ENCODE results near the gene OSBPL1A.

The OSBPL1A gene

GRCh38 chr18:24344509-24344908 is 53.1 kb downstream of the OSBPL1A start:
- no peak for DNase-seq (ENCODE audit: low read depth in 4 of 4, low spot score in 1 of 4)

- no peak for DNase-seq (ENCODE audit: low read depth in 4 of 4, low spot score in 1 of 4)
These were observed 55.3 kb downstream of the OSBPL1A start for GRCh38 chr18:24342347-24342746.

GRCh38 chr18:24341361-24341760 is 56.3 kb downstream of the OSBPL1A start:
- no peak for DNase-seq (ENCODE audit: low read depth in 4 of 4, low spot score in 1 of 4)

GRCh38 chr18:24333084-24333483 is 64.5 kb downstream of the OSBPL1A start:
- DNase-seq (ENCODE audit: low read depth in 4 of 4, low spot score in 1 of 4): no peak

- no peak for DNase-seq (ENCODE audit: low read depth in 4 of 4, low spot score in 1 of 4)
These were observed 71.4 kb downstream of the OSBPL1A start for GRCh38 chr18:24326211-24326610.

- DNase-seq (ENCODE audit: low read depth in 4 of 4, low spot score in 1 of 4): no peak
These were observed 75.0 kb downstream of the OSBPL1A start for GRCh38 chr18:24322584-24323136.

- no peak for DNase-seq (ENCODE audit: low read depth in 4 of 4, low spot score in 1 of 4)
These were observed 76.6 kb downstream of the OSBPL1A start for GRCh38 chr18:24321071-24321470.

GRCh38 chr18:24319757-24320156 is 77.9 kb downstream of the OSBPL1A start:
- no peak for DNase-seq (ENCODE audit: low read depth in 4 of 4, low spot score in 1 of 4)

- DNase-seq (ENCODE audit: low read depth in 4 of 4, low spot score in 1 of 4): no peak
These were observed 80.3 kb downstream of the OSBPL1A start for GRCh38 chr18:24317370-24317769.

GRCh38 chr18:24315170-24315569 is 82.5 kb downstream of the OSBPL1A start:
- no peak for DNase-seq (ENCODE audit: low read depth in 4 of 4, low spot score in 1 of 4)

- DNase-seq (ENCODE audit: low read depth in 4 of 4, low spot score in 1 of 4): no peak
These were observed 91.4 kb downstream of the OSBPL1A start for GRCh38 chr18:24306201-24306600.

- DNase-seq (ENCODE audit: low read depth in 4 of 4, low spot score in 1 of 4): no peak
These were observed 96.9 kb downstream of the OSBPL1A start for GRCh38 chr18:24300703-24301102.

GRCh38 chr18:24296276-24296675 is 101.3 kb downstream of the OSBPL1A start:
- DNase-seq (ENCODE audit: low read depth in 4 of 4, low spot score in 1 of 4): no peak

- no peak for DNase-seq (ENCODE audit: low read depth in 4 of 4, low spot score in 1 of 4)
These were observed 104.4 kb downstream of the OSBPL1A start for GRCh38 chr18:24293254-24293653.

GRCh38 chr18:24278591-24278990 is 119.0 kb downstream of the OSBPL1A start:
- DNase-seq (ENCODE audit: low read depth in 4 of 4, low spot score in 1 of 4): no peak

GRCh38 chr18:24277516-24278195 is 120.0 kb downstream of the OSBPL1A start:
- DNase-seq (ENCODE audit: low read depth in 4 of 4, low spot score in 1 of 4): no peak

- DNase-seq (ENCODE audit: low read depth in 4 of 4, low spot score in 1 of 4): no peak
These were observed 120.6 kb downstream of the OSBPL1A start for GRCh38 chr18:24276994-24277393.

- no peak for DNase-seq (ENCODE audit: low read depth in 4 of 4, low spot score in 1 of 4)
These were observed 122.8 kb downstream of the OSBPL1A start for GRCh38 chr18:24274837-24275236.

- no peak for DNase-seq (ENCODE audit: low read depth in 4 of 4, low spot score in 1 of 4)
These were observed 124.0 kb downstream of the OSBPL1A start for GRCh38 chr18:24273596-24273995.

GRCh38 chr18:24272229-24272525 is 125.4 kb downstream of the OSBPL1A start:
- DNase-seq (ENCODE audit: low read depth in 4 of 4, low spot score in 1 of 4): no peak

GRCh38 chr18:24271381-24272228 is 126.0 kb downstream of the OSBPL1A start:
- DNase-seq (ENCODE audit: low read depth in 4 of 4, low spot score in 1 of 4): peak in 1 of 4 experiments; percentile 32

- no peak for DNase-seq (ENCODE audit: low read depth in 4 of 4, low spot score in 1 of 4)
These were observed 126.7 kb downstream of the OSBPL1A start for GRCh38 chr18:24270937-24271380.

All from stimulated activated CD4-positive, alpha-beta T cell treated with anti-CD3 and anti-CD28 coated beads, Interleukin-1b, Interleukin-23, amount 100 ng/mL, for 24 hours (primary cell).